AML-193 (cell line): ENCODE results near the gene COMMD1.
"Not testable (repeated sequence)": the region's sequence is repeated elsewhere in the genome, so short reads cannot be mapped to it uniquely, and the experiment has no call there.

Experiments
- DNase-seq, 2 experiments: peaks; one replicate each; lab custom pipeline; 2025; lab: John Stamatoyannopoulos, UW

COMMD1 gene

GRCh38 chr2:61966087-61966727, 60.7 kb downstream of the COMMD1 start:
- DNase-seq: no peak

GRCh38 chr2:61967262-61967661, 61.8 kb downstream of the COMMD1 start:
- DNase-seq: no peak

GRCh38 chr2:61969376-61969775, 63.9 kb downstream of the COMMD1 start:
- DNase-seq: no peak

- no peak for DNase-seq
These were observed 65.5 kb downstream of the COMMD1 start for GRCh38 chr2:61970807-61971556.

- DNase-seq: peak; percentile 92 to 96
These were observed 73.0 kb downstream of the COMMD1 start for GRCh38 chr2:61978522-61978921.

- DNase-seq: no peak
These were observed 75.3 kb downstream of the COMMD1 start for GRCh38 chr2:61980758-61981157.

GRCh38 chr2:61984682-61985081, 79.2 kb downstream of the COMMD1 start:
- no peak for DNase-seq

GRCh38 chr2:61988462-61989366, 83.2 kb downstream of the COMMD1 start:
- no peak for DNase-seq

GRCh38 chr2:61993422-61994024, 88.0 kb downstream of the COMMD1 start:
- DNase-seq: peak; percentile 66 to 73

- no peak for DNase-seq
These were observed 89.1 kb downstream of the COMMD1 start for GRCh38 chr2:61994531-61994930.

GRCh38 chr2:61995065-61995464, 89.6 kb downstream of the COMMD1 start:
- no peak for DNase-seq

GRCh38 chr2:61995515-61995914, 90.0 kb downstream of the COMMD1 start:
- no peak for DNase-seq

- DNase-seq: no peak
These were observed 93.0 kb downstream of the COMMD1 start for GRCh38 chr2:61998426-61998825.

- DNase-seq: no peak
These were observed 95.1 kb downstream of the COMMD1 start for GRCh38 chr2:62000538-62000937.

- no peak for DNase-seq
These were observed 96.0 kb downstream of the COMMD1 start for GRCh38 chr2:62001431-62001830.

GRCh38 chr2:62004428-62004827, 99.0 kb downstream of the COMMD1 start:
- DNase-seq: not testable (repeated sequence)

- no peak for DNase-seq
These were observed 102.1 kb downstream of the COMMD1 start for GRCh38 chr2:62007555-62007954.

GRCh38 chr2:62010632-62011256, 105.3 kb downstream of the COMMD1 start:
- DNase-seq: no peak

GRCh38 chr2:62013641-62014040, 108.2 kb downstream of the COMMD1 start:
- DNase-seq: no peak

- DNase-seq: no peak
These were observed 108.6 kb downstream of the COMMD1 start for GRCh38 chr2:62014102-62014501.

GRCh38 chr2:62016957-62017356, 111.5 kb downstream of the COMMD1 start:
- no peak for DNase-seq

GRCh38 chr2:62029910-62030309, 124.4 kb downstream of the COMMD1 start:
- no peak for DNase-seq
